Kidney epithelial cell (primary cell): Measurements from ENCODE around the gene BOD1L1. TPM values are rescaled to one million over a fixed set of nuclear protein-coding genes. Genes with fewer than 3 reads are reported as not detected.

Experiments used
- DNase-seq: peaks from one replicate; pipeline ENCODE4 v3.0.0-alpha.2; 2010; ENCODE audit warnings: low read depth
- H3K27me3 ChIP-seq: 2 replicates; pipeline ENCODE4 v1.6.0; 2011; ENCODE audit warnings: low read length; ENCODE audit not compliant: control insufficient read depth, insufficient read depth
- H3K36me3 ChIP-seq: 2 replicates; pipeline ENCODE4 v1.5.1; 2011; ENCODE audit warnings: low read length; ENCODE audit not compliant: control insufficient read depth, insufficient read depth
- H3K4me3 ChIP-seq: 2 replicates; pipeline ENCODE4 v1.5.1; 2011; ENCODE audit warnings: low read depth, mild to moderate bottlenecking, control low read depth, low read length
- total RNA-seq: library from RNA; depleted of rRNA; stranded (reverse); fragments of >200 nt; gene quantifications from 2 replicates; pipeline ENCODE4 v1.2.3, GENCODE V29; 2015
- TF ChIP-seq, protein P1 (sequence below): IDR thresholded peaks from 2 replicates; pipeline ENCODE4 v1.5.1; 2011; ENCODE audit warnings: mild to moderate bottlenecking, moderate library complexity, low read length, control low read depth, inconsistent platforms; ENCODE audit not compliant: insufficient read depth, poor library complexity, severe bottlenecking

BOD1L1 gene
- total RNA-seq, 1 donor from 2014 or later = 35.2 TPM

DNA sequence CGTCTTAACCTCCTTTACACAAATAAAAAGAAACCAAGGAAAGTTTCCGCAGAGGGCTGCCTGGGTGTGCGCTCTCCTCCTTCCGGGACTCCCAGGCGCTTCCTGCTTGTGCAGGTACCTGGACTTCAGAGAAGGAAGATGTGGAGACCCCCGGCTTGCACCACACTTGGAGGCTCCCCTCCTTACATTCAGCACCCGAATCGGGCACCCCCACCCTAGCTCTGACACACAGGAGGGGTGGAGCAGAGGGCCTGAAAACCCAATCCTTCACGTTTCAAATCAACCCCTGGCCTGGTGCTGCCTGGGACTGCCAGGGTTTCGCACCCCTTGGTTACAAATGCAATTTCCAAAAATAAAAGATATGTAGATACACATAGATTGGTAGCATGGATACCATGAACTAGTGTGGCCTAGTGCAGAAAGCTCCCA, 86.3 kb downstream of the BOD1L1 start:
- Histone ChIP-seq H3K36me3 (no peaks in the 10 kb centered on the region), H3K27me3 (peaks cover 93% of the 10 kb centered on the region), H3K4me3 (no peak overlapping the region)
- TF ChIP-seq, protein P1, sequence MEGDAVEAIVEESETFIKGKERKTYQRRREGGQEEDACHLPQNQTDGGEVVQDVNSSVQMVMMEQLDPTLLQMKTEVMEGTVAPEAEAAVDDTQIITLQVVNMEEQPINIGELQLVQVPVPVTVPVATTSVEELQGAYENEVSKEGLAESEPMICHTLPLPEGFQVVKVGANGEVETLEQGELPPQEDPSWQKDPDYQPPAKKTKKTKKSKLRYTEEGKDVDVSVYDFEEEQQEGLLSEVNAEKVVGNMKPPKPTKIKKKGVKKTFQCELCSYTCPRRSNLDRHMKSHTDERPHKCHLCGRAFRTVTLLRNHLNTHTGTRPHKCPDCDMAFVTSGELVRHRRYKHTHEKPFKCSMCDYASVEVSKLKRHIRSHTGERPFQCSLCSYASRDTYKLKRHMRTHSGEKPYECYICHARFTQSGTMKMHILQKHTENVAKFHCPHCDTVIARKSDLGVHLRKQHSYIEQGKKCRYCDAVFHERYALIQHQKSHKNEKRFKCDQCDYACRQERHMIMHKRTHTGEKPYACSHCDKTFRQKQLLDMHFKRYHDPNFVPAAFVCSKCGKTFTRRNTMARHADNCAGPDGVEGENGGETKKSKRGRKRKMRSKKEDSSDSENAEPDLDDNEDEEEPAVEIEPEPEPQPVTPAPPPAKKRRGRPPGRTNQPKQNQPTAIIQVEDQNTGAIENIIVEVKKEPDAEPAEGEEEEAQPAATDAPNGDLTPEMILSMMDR = no peak
- DNase-seq = no peak

DNA sequence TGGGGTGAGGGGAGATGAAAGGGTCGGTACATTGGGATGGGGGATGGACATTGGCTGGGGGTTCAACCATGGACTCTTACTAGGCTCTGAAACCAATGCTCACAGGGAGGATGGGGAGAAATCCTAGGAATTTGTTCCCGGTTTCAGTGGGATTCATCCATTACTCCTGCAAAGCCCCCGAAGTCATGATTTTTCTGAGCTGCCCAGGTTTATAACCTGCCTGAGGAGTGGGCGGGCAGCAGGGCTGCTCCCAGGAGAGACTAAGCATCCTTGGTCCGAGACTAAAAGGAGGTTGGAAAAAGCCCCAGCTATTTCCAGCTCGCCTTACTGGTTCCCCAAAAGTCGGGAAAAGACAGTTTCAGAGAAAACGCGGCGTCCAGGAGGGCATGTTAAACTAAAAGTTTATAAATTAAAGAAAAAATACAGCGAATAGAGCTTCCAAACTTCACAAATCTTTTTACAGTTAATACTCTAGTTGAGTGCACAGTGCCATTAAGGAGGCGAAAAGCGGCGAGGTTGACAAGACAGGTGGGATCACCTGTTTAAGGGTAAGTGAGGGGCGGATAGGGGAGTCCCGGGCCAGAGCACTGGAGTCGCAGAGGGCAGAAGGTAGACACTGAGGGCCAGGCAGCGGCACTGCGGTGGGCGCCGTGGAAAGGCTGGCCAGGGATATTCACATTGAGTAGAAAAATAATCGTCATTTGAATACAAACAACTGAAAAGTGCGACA, 86.9 kb downstream of the BOD1L1 start:
- TF ChIP-seq, protein P1 = no peak
- Histone ChIP-seq H3K27me3 (peaks cover 95% of the 10 kb centered on the region), H3K36me3 (no peaks in the 10 kb centered on the region), H3K4me3 (no peak overlapping the region)
- DNase-seq = no peak

DNA sequence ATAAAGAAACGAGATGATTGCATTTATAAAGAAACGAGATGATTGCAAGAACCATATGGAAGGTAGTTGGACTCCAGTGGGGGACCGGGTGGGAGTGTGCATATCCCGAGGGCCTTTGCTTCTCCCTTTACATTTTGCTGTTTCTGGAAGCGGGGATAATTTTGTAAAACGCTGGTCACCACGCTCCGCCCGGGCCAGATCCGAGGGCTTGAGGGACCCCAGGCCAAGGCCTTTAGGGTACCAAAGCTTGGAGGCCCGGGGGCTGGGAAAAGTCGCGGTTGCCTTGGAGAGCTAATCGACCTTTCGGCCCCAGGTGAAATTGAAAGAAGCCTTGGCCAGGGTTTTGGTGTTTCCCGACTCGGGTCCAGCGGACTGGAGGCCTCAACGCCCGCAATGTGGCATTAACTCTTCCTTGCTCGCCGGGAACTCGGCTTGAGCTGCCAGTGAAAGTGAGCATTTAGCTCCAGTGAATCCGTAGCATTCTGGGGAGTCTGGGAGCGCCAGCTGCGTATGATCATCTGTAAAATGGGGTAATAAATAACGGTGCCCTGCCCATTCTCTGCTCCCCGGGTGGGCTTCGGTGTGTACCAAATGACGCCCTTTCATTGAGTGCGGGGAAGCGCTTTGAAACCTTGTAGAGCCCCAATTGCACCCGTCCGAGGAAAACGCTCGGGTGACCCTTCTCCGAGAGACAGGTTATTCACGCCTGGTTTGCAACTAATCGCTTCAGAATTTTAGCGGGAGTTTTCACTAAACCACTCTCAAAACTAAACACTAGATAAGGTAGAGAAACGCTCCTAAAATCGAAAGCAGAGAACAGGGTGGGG, 87.7 kb downstream of the BOD1L1 start:
- Histone ChIP-seq H3K27me3 (peaks cover 97% of the 10 kb centered on the region), H3K36me3 (no peaks in the 10 kb centered on the region), H3K4me3 (no peak overlapping the region)
- no peak for DNase-seq
- TF ChIP-seq, protein P1 = no peak

DNA sequence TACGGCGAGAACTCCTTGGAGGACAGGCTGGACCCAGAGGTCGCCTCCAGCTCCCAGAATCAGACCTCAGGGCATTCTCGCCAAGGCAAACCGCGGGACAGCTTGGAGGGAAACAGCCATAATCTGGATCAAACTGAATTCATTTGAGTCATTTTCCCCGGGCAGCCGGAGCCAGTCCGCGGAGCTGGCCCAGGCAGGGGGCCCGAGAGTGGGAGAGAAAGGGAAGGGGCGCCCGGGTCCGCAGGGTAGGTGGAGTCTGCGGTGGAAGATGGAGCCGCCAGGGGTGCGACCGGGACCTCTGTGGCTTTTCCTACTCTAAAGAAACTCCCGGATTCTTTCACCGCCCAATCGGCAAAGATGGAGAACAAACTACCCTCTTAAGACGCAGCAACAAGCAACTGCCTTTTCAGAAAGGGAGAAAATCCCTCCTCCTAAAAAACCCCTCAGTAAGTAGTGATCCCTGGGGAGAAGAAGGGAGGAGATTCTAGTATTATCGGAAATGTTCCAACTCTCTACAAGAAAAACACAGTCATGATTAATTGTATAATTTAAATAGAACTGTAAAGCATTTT, 88.4 kb downstream of the BOD1L1 start:
- DNase-seq = no peak
- TF ChIP-seq, protein P1 = no peak
- Histone ChIP-seq H3K27me3 (peaks cover 99% of the 10 kb centered on the region), H3K36me3 (no peaks in the 10 kb centered on the region), H3K4me3 (no peak overlapping the region)

DNA sequence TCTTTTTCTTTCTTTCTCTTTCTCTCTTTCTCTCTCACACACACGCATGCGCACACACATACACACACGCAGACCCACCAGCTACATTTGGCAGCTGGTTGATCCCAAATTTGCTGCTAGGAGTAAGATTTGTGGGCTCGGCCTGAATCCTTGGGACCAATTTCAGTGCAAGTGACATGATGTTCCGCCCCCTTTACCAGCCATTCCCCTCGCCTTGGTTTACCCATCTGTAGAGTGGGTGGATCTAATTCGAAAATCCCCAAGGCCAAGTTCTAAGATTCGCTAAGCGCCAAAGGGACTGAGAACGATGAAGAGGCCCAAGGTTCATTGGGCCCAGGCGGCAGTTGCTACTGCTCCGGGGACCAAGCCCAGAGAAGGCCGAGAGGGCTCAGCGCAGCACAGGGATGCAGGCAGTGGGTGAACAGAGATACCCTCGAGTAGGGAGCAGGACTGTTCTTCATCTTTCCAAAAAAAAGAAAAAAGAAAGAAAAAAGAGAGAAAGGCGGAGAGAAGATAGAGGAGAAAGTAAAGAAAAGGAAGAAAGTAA, 89.0 kb downstream of the BOD1L1 start:
- H3K27me3 ChIP-seq = peaks cover 99% of the 10 kb centered on the region
- no peak overlapping the region for H3K4me3 ChIP-seq
- no peak for DNase-seq
- TF ChIP-seq, protein P1 = no peak
- no peaks in the 10 kb centered on the region for H3K36me3 ChIP-seq
